ENCODE results near the gene DENND6A. TPM values are rescaled to one million over a fixed set of nuclear protein-coding genes. Genes with fewer than 3 reads are reported as not detected.
"Not testable (repeated sequence)": the region's sequence is repeated elsewhere in the genome, so short reads cannot be mapped to it uniquely, and the experiment has no call there.

DENND6A gene
- total RNA-seq, 2 donors from 2014 or later = 23.4 to 35.1 TPM

GRCh38 chr3:57709031-57709430 is 16.2 kb upstream of the DENND6A start:
- no peak for DNase-seq
- H3K27ac Mint-ChIP-seq = no peak overlapping the region
- H3K4me1 Mint-ChIP-seq = no peaks in the 10 kb centered on the region
- no peaks in the 10 kb centered on the region for H3K4me1 ChIP-seq (ENCODE audit: control insufficient read depth, insufficient read depth, low read length)
- no peaks in the 10 kb centered on the region for H3K27me3 ChIP-seq (ENCODE audit: control insufficient read depth, insufficient read depth, low read length, poor library complexity, severe bottlenecking)
- no peak overlapping the region for H3K9ac ChIP-seq (ENCODE audit: extremely low read depth, low read length, poor library complexity, severe bottlenecking)
- no peak overlapping the region for H3K27ac ChIP-seq (ENCODE audit: low read depth, low read length)
- no peaks in the 10 kb centered on the region for H3K27me3 Mint-ChIP-seq (ENCODE audit: insufficient read depth)
- TF ChIP-seq CTCF (conservative IDR thresholded peaks at IDR 0.05) = no peak
- H3K9me3 ChIP-seq (ENCODE audit: control insufficient read depth, low read length) = peaks cover 6% of the 10 kb centered on the region
- H3K36me3 Mint-ChIP-seq (ENCODE audit: low read depth) = no peaks in the 10 kb centered on the region
- no peak overlapping the region for H3K4me3 Mint-ChIP-seq
- H3K36me3 ChIP-seq (ENCODE audit: control insufficient read depth, insufficient read depth, low read length) = no peaks in the 10 kb centered on the region
- 92 to 94% methylated on average over 2 of the region's 2 CpGs for WGBS, 2 experiments (ENCODE audit: insufficient coverage in 1 of 2, insufficient read length in 1 of 2)
- H3K4me3 ChIP-seq (ENCODE audit: low read length) = no peak overlapping the region
- peaks cover 11% of the 10 kb centered on the region for H3K9me3 Mint-ChIP-seq

GRCh38 chr3:57706462-57706861 is 13.6 kb upstream of the DENND6A start:
- Histone ChIP-seq H3K36me3 (ENCODE audit: control insufficient read depth, insufficient read depth, low read length) (no peaks in the 10 kb centered on the region), H3K9ac (ENCODE audit: extremely low read depth, low read length, poor library complexity, severe bottlenecking) (no peak overlapping the region), H3K4me3 (ENCODE audit: low read length) (no peak overlapping the region), H3K9me3 (ENCODE audit: control insufficient read depth, low read length) (peaks cover 6% of the 10 kb centered on the region), H3K4me1 (ENCODE audit: control insufficient read depth, insufficient read depth, low read length) (no peaks in the 10 kb centered on the region), H3K27me3 (ENCODE audit: control insufficient read depth, insufficient read depth, low read length, poor library complexity, severe bottlenecking) (no peaks in the 10 kb centered on the region), H3K27ac (ENCODE audit: low read depth, low read length) (no peak overlapping the region)
- peaks cover 11% of the 10 kb centered on the region for H3K9me3 Mint-ChIP-seq
- H3K27me3 Mint-ChIP-seq (ENCODE audit: insufficient read depth) = no peaks in the 10 kb centered on the region
- H3K4me3 Mint-ChIP-seq = no peak overlapping the region
- DNase-seq = no peak
- 92 to 100% methylated on average over 2 to 3 of the region's 3 CpGs for WGBS, 2 experiments (ENCODE audit: insufficient coverage in 1 of 2, insufficient read length in 1 of 2)
- no peak for TF ChIP-seq CTCF (conservative IDR thresholded peaks at IDR 0.05)
- H3K4me1 Mint-ChIP-seq = no peaks in the 10 kb centered on the region
- H3K27ac Mint-ChIP-seq = no peak overlapping the region
- no peaks in the 10 kb centered on the region for H3K36me3 Mint-ChIP-seq (ENCODE audit: low read depth)

- DNase-seq; H3K4me1 ChIP-seq (ENCODE audit: control insufficient read depth, insufficient read depth, low read length); H3K27ac Mint-ChIP-seq; H3K36me3 Mint-ChIP-seq (ENCODE audit: low read depth); H3K9ac ChIP-seq (ENCODE audit: extremely low read depth, low read length, poor library complexity, severe bottlenecking); H3K27me3 Mint-ChIP-seq (ENCODE audit: insufficient read depth); H3K9me3 ChIP-seq (ENCODE audit: control insufficient read depth, low read length); H3K27me3 ChIP-seq (ENCODE audit: control insufficient read depth, insufficient read depth, low read length, poor library complexity, severe bottlenecking); H3K27ac ChIP-seq (ENCODE audit: low read depth, low read length); H3K4me3 ChIP-seq (ENCODE audit: low read length); H3K9me3 Mint-ChIP-seq; H3K4me3 Mint-ChIP-seq; H3K4me1 Mint-ChIP-seq; H3K36me3 ChIP-seq (ENCODE audit: control insufficient read depth, insufficient read depth, low read length): not testable (repeated sequence)
- WGBS, 2 experiments (ENCODE audit: insufficient coverage in 1 of 2, insufficient read length in 1 of 2) = 83 to 88% methylated on average over 1 to 3 of the region's 3 CpGs
Measured at GRCh38 chr3:57705351-57705750, 12.5 kb upstream of the DENND6A start.

GRCh38 chr3:57701781-57702180 is 8.9 kb upstream of the DENND6A start:
- Histone ChIP-seq H3K4me3 (ENCODE audit: low read length) (no peak overlapping the region), H3K27ac (ENCODE audit: low read depth, low read length) (no peak overlapping the region), H3K9ac (ENCODE audit: extremely low read depth, low read length, poor library complexity, severe bottlenecking) (no peak overlapping the region), H3K27me3 (ENCODE audit: control insufficient read depth, insufficient read depth, low read length, poor library complexity, severe bottlenecking) (no peaks in the 10 kb centered on the region), H3K9me3 (ENCODE audit: control insufficient read depth, low read length) (no peaks in the 10 kb centered on the region), H3K36me3 (ENCODE audit: control insufficient read depth, insufficient read depth, low read length) (no peaks in the 10 kb centered on the region), H3K4me1 (ENCODE audit: control insufficient read depth, insufficient read depth, low read length) (no peaks in the 10 kb centered on the region)
- no peak for TF ChIP-seq CTCF (conservative IDR thresholded peaks at IDR 0.05)
- H3K9me3 Mint-ChIP-seq = no peaks in the 10 kb centered on the region
- no peak overlapping the region for H3K27ac Mint-ChIP-seq
- H3K36me3 Mint-ChIP-seq (ENCODE audit: low read depth) = no peaks in the 10 kb centered on the region
- no peaks in the 10 kb centered on the region for H3K4me1 Mint-ChIP-seq
- WGBS, 2 experiments (ENCODE audit: insufficient coverage in 1 of 2, insufficient read length in 1 of 2) = 98 to 100% methylated on average over 2 to 6 of the region's 6 CpGs
- no peak overlapping the region for H3K4me3 Mint-ChIP-seq
- DNase-seq = no peak
- no peaks in the 10 kb centered on the region for H3K27me3 Mint-ChIP-seq (ENCODE audit: insufficient read depth)

Data from endodermal cell (in vitro differentiated cells).